GM21619 (cell line): Measurements from ENCODE around the gene PLXNA4.

Experiments used
- ATAC-seq: cut with Tn5 transposase; IDR thresholded peaks from one replicate; pipeline ENCODE4 v1.9.1; 2021; ENCODE audit not compliant: unreplicated experiment

Gene PLXNA4

DNA sequence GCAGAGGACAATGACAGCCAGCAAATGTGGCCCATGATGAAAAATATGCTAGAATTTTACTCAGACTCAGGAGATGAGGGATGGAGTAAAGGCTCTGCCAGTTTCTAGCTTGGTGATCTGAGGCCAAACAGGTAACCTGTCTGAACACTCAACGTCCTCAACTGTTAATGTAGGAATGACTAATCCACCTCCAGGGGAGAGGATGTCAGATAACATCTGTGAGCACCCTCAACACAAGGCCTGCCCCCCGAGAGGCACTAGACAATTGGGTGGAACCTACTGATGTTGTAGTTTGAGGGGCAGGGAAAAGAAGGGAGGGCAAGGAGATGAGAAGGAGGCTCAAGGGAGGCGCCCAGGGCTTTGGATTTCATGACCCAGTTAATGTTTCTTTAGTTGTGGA is 445.1 kb downstream of the PLXNA4 start:
- no peak for ATAC-seq

DNA sequence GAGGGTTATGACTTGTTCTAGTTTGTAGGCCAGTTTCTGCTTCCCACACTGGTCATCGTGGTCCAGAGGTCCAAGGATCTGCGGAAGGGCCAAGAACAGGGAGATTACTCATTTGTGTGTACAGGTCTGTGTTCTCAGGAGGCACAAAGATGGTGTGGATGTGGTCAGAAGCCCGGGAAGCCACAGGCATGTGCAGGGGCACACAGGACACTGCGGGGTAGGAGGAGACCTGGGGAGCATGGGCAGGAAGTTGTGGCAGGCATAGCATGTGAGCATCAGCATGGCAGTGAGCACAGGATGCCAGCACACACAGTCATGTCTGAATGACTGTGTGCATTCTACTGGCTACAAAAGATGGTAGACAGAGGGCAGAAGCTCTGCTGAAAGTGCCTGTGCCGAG is 445.8 kb downstream of the PLXNA4 start:
- ATAC-seq = no peak

DNA sequence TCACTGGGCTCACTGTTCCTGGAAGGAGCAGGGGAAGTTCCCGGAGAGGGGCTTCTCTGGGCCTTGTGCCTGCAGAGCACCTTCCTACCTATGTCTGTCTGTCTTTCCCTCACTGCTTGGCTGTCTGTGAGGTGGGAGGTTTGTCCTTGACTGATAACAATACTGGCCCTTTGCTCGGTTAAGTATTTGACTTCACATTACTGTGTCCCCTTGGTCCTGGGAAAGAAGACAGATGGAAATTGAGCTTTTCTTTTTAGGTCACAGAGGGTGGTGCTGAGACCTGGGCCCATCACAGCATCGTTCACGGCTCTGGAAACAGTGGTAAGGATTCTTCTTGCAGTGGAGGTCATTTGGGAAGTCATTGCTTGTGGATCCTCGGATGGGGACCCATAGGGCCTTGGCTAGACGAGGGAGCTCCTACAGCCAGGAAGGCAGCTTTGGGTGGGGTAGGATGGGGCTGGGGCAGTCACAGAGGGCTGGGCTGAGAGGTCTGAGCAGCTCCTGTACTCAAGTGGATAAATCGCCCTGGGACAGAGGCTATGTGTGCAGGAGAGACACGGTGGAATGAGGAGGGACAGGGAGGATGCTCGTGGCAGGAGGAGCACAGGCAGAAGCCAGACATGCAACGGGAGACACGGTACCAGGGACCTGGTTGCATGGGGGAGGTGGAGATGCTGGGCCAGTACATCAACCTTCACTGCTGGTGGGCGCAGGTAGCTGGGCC is 450.2 kb downstream of the PLXNA4 start:
- ATAC-seq = no peak

DNA sequence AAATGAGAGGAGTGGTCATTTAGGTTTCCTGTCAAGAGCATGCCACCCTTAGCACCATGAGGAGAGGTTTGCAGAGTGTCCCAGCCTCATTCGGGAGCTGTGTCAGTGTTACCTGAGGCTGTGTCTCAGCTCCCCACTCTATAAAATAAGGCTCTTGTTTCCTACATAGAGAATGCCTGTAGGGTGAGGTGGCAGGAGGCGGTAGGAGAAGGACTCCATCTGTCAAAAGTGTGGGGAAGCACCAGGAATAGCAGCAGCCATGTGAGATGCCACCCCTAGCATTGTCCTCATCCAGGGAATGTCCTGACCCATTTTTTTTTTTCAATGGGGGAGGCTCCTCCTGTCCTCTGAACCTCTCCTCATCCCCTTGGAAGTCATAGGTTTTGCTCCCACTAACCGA is 451.2 kb downstream of the PLXNA4 start:
- ATAC-seq = no peak

DNA sequence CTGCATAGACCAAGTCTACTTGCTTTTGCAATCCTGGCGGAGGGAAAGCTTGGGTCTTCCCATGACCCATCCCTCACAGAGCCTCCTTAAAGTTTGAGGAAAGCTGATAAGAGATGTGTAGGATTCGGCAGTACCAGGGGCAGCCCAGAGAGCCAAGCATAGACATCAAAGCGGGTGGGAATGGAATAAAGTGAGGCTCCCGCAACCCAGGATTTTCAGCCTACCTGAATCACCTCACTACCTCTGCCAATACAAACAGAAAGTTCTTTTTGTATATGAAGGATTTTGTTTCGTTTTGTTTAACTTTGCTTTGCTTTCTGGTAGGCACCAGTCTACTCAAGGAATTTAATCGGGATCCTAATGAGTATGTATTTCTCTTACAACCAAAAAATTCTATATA is 451.7 kb downstream of the PLXNA4 start:
- ATAC-seq = no peak

DNA sequence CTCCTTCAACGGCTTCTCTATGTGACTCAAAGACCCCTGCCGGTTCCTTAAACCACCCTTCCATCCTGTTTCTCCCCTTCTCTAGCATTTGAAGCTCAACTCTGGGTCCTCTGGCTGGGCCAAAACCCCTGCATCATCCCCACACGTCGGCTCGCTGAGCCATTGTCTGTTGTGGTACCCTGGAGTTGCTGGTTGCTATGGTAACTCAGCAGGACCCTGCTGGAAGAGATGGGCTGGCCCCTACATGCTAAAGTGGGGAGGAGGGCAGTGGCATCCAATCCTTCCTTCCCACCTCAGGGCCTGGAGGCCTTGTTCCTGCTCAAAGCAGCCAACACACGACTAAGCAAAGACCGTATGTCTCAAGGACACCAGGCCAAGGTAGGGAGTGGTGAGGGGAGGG is 452.5 kb downstream of the PLXNA4 start:
- no peak for ATAC-seq

DNA sequence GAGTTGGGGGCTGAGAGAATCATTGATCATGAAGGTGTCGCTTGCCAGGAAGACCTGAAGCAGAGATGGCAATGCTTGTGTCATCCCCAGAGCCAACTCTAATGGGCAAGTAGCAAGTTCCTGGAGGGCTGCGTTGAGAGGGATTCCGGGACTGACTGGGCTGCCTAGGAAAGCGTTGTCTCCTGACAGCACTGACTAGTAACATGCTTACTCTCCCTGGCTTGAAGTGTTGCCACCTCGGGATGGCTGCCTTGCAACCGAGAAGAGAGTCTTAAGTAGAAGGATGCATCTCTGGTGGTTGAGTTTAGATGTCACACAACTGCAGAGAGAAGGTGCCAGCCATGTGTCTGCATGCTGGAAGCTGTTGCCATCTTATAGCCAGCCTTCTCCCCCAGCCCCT is 453.4 kb downstream of the PLXNA4 start:
- ATAC-seq = no peak

DNA sequence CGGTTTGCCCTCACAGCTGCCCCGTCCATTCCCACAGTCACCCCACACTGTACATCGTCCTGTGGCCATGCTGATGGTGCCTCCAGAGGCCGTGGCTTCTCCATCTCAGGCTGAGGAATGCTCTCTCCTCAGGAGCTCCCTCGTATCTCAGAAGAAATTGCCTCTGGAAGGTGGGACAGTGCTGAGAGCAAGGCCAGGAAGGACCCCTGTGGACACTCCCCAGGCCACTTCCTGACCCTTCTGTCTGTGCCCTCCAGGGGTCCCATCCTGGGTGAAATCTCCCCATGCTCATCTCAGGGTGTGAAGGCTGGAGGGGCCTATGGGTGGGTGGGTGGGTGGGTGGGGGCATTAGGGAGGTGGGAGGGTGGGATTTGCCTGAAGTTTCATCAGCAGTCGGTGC is 454.3 kb downstream of the PLXNA4 start:
- no peak for ATAC-seq

DNA sequence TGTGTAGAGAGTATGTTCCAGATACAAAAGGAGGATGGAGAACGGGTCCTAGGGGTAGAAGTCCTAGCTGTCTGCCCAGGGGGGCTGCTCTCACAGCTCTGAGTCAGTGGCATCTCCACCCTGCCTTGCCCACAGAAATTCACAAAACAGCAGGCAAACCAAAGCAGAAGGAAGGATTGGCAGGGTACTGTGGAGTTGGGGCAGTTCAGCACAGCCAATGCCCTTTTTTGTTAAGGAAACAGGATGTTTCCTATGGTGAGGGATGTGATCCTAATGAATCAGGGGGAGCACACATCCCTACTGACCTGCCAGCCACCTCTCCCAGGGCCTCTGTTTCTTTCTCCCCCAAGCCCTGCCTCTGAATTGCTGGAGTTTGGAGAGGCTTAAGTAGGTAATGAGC is 457.6 kb downstream of the PLXNA4 start:
- no peak for ATAC-seq

DNA sequence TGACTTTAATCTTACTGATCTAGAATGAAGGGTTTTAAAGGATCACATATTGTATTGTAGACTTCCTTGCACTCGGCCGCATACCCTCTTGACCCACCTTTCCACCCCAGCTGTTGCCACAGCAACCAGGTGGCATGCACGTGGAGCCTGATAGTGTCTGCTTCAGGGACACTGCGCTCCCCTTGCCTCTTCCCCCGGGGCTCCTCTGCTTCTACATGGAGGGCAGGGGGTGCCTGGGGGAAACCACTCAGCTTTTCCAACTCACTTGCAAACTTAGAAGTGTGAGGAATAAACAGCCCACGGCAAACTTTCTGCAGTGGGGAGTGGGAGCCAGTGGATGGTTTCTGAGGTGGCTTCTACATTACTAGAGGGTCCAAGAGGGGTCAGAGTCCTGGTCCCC is 458.6 kb downstream of the PLXNA4 start:
- ATAC-seq = no peak

DNA sequence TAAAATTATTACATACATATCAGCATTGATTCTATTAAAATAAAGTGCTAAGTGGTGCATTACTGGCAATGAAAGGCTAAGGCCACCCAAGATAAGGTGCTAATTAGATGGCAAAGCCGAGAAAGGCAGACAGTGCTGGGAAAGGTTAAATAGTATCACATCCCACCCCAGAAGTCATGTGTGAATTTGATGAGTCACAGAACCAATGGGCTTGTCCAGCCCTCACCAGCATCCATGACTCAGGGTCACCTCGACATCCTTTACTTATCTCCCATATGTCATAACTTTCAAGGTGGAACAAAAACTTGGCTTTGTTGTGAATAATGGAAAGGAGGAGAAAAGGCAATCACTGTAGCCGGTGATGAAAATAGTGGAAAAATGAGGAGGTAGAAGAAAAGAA is 459.1 kb downstream of the PLXNA4 start:
- ATAC-seq = no peak

DNA sequence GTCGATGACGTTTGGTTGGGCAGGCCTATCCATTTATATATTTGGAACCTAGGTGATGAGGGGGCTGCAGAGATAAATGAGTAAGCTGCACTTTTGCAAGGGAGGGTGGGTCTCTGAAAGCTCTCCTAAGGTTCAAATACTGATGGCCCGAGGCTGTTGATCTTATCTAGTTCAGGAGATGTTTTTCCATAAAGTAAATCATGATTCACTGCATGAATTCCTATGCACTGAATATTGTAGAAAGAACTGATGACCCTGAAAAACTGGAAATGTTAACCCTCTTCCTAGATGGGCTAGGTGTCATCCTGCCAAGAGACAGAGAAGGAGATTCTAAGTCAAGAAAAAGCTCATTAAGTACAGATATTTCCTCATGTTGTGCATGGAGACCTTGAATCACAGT is 459.9 kb downstream of the PLXNA4 start:
- ATAC-seq = no peak

DNA sequence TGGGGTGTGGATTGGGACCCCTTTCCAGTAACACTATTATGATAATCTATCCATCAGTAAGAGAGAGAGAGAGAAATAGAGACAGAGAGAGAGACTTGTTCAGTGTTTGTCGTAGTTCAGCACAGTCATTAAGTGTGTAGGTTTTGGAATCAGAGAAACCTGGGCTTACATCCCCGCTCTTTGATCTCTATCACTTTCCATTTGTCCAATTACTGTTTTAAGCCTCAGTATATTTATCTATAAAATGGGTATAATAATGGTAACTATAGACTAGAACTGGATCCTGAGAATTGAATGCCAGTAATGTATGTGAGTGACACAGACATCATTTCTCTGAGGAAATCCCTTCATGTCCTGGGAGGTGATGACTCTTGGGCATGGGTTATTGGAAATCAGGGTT is 460.5 kb downstream of the PLXNA4 start:
- no peak for ATAC-seq

DNA sequence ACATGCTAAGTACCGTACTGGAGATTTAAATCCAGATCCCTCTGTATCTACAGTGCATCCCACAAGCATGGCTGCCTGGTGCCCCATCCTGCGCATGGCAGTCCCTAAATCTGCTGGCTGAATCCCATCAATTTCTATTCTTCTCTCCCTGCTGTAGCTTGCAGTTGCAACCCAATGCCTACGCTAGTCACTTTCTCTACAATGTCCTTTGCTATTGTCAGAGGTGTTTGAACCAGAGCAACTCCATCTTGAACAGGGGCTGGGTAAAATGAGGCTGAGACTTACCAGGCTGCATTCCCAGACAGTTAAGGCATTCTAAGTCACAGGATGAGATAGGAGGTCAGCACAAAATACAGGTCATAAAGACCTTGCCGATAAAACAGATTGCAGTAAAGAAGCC is 461.2 kb downstream of the PLXNA4 start:
- ATAC-seq = no peak

DNA sequence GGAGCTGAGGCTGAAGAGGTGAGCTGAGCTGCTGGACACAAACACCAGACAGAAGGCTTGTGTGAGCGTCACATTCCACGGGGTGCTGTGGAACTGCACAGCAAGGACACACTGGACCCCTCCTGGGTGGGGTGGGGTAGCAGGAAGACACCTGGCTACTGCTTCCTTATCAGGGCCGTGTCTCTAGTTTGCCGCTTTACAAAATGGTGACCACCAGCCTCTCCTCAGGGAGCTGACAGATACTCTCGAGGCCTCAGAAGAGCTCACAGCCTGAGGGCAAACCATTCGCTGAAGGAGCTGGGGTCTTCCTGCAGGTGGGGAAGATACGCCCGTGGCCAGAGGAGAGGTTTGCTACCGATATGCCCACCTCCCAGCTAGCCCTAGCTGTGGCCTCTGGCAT is 461.9 kb downstream of the PLXNA4 start:
- ATAC-seq = no peak

DNA sequence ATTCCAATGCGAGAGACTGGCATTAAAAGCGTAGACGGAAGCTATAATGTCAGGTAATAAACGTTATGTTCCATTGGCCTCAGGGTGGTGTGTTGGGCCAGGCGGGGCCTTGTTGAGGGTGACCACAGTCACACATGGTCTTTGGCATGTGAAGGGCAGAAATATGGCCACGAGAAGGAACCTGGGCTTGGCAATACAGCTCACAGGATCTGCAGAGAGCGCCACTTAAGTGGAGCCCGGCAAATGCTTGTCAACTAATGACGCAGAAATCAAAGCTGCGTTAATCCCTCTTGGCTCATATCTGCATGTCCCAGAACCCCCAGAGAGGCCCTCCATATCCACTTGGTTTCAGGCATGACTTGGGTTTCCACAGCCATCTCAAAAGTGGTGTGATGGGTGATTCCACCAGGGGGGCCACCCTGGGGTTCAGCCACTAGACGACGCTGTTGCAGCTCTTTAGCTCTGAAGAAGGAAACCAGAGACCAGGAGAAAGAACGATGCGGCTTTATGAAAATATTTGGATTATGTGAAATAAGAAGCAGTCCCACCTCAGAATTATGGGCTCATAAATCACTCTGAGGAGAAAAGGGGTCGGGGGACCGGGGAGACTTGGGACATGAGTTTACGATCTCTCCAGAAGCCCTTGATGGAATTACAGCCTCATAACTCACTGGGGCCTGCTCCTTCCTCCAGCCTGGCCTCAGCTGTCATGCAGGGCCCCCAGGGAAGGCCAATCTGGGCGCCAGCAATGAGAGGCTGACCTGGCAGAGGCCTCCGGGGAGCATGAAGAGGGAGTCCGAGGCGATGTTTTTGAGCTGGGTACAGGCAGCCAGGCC is 462.5 kb downstream of the PLXNA4 start:
- ATAC-seq = no peak

DNA sequence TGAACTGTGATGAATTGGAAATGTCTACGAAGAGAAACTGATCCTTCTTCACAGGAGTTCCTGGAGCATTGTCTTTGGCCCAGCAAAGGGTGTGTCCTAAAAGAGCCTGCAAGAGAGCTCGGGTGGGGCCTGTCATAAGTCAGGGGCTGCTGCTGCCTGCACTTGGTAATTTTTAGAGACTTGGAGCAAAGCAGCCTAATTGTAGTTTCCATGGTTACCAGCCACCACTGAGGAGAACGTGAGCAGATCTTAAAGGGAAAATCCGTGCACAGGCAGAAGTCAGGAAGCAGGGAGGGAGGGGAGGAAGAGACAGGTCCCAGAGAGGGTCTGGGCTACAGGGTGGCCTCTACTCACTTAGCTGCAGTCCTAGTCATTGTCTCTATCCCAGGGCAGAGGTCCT is 463.6 kb downstream of the PLXNA4 start:
- ATAC-seq = no peak

DNA sequence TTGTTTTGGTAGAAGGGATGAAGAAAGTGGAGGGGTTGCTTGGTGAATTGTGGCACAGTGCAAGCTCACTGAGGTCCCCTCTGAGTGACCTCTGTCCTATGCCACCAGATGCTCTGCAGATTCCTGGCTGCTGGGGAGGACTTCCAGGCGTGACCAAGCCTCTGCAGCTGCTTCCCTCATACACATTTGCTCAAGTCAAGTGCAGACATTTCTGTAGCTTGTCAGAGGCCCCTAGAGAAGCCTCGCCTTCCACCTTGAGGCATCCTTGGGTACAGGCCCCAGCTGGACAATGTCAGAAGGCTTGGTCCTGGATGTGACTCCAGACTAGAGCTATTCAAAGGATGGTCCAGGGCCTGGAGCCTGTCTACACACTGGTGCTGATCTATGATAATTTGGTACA is 464.2 kb downstream of the PLXNA4 start:
- ATAC-seq = no peak

DNA sequence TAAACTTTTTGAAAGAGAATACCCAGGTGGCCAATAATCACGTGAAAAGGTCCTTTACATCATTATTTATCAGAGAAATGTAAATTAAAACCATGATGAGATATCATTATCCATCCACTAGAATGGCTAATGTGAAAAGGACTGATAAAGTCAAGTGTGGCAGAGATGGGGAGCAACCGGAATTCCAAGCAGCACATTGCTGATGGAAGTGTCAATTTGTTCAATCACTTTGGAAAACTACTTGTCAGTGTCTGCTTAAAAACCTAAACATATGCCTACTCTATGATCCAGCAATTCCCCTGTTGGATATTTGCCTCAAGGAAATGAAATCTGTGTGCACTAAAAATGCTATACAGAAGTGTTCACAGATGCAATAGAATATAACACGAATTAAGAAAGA is 465.6 kb downstream of the PLXNA4 start:
- ATAC-seq = no peak

DNA sequence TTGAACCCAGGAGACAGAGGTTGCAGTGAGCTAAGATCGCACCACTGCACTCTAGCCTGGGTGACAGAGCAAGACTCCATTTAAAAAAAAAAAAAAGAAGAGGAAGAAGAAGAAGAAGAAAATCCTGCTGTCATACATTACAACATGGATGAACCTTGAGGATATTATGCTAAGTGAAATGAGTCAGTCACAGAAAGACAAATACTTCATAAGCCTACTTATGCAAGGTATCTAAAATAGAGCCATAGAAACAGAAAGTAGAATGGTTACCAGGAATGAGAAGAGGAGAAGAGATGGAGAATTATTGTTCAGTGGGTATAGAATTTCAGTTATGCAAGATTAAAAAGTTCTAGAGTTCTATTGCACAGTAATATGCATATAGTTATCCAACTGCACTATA is 466.5 kb downstream of the PLXNA4 start:
- no peak for ATAC-seq

DNA sequence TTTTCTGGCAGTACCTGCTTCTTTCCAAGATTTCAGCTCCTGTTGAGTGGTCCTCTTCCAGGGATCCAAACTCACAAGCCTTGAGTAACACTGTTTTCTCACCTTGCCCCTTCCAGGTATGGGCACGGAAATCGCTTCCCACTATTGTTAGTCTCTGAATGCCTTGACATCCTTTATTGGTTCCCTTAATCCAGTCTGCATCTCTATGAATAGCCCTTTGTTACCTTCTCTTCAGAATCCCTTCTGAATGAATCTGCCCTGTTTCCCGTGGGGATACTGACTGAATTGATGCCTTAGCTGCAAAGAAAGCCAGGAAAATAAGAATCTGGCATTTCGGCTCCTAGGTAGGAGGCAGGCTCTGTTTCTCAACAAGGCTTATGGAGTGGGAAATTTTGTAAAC is 467.7 kb downstream of the PLXNA4 start:
- ATAC-seq = no peak

DNA sequence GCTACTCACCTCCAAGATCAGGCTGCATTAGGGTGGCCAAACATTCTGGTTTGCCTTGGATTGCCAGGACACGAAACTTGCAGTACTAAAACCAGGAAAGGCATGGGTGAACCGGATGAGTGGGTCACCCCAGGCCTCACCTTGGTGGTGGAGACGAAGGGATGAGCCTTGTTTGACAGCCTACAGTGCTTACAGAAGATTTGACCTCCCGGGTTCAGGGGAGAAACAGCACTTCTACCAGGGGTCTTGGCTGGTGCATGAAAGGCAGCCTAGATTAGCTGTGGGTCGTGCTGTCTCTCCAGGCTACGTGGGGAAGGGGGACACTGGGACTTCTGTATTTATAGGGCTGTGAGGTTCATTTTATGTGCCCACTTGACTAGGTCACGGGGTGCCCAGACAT is 469.8 kb downstream of the PLXNA4 start:
- no peak for ATAC-seq

DNA sequence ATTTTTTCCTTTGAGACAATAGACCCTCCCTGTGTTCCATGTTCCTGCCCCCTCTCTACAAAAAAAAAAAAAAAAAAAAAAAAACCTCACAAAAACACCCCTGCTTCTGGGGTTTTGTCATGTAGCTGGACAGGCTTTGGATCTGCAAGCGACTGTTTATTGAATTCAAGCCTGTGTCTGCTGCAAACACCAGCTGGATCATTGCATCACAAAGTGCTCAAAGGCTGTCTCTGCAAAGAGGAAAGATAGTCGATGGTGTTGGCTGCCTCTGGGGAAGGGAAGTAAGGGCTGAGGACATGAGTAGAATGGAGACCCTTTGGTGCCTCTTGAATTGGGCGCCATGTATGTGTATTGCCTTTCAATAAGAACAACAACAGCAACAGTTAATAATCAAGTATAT is 471.2 kb downstream of the PLXNA4 start:
- ATAC-seq = no peak
